Activated CD8-positive, alpha-beta memory T cell treated with anti-CD3 and anti-CD28 coated beads for 1 hour (primary cell): Measurements from ENCODE around the gene TBC1D9B.

Experiments used
- DNase-seq, 2 donors: peaks; one replicate each; pipeline ENCODE4 v3.0.0-alpha.2; 2020; ENCODE audit warnings: low read depth in 1 of 2; ENCODE audit errors: extremely low read depth in 1 of 2

TBC1D9B gene

GRCh38 chr5:179907556-179908324, at the start of gene TBC1D9B:
TSS of gene TBC1D9B (minus strand) at chr5:179907897. CDS start at chr5:179907821, 76 bp downstream.
- peak; percentile 27 to 54 for DNase-seq

GRCh38 chr5:179955630-179956029, 47.9 kb upstream of the TBC1D9B start:
- no peak for DNase-seq

- no peak for DNase-seq
Measured at GRCh38 chr5:179955062-179955461, 47.4 kb upstream of the TBC1D9B start.

- no peak for DNase-seq
Measured at GRCh38 chr5:179954434-179954833, 46.7 kb upstream of the TBC1D9B start.

GRCh38 chr5:179953987-179954386, 46.3 kb upstream of the TBC1D9B start:
- DNase-seq, result no peak

- DNase-seq, result no peak
Measured at GRCh38 chr5:179936976-179937681, 29.4 kb upstream of the TBC1D9B start.

GRCh38 chr5:179930788-179931473, 23.2 kb upstream of the TBC1D9B start:
- no peak for DNase-seq

- no peak for DNase-seq
Measured at GRCh38 chr5:179927824-179928223, 20.1 kb upstream of the TBC1D9B start.

GRCh38 chr5:179926657-179927056, 19.0 kb upstream of the TBC1D9B start:
- no peak for DNase-seq

- no peak for DNase-seq
Measured at GRCh38 chr5:179923436-179923835, 15.7 kb upstream of the TBC1D9B start.

GRCh38 chr5:179920175-179920574, 12.5 kb upstream of the TBC1D9B start:
- no peak for DNase-seq

GRCh38 chr5:179919487-179920060, 11.9 kb upstream of the TBC1D9B start:
- DNase-seq, result no peak

- no peak for DNase-seq
Measured at GRCh38 chr5:179918742-179919486, 11.2 kb upstream of the TBC1D9B start.

- DNase-seq, result no peak
Measured at GRCh38 chr5:179916523-179916922, 8.8 kb upstream of the TBC1D9B start.

- no peak for DNase-seq
Measured at GRCh38 chr5:179915406-179915935, 7.8 kb upstream of the TBC1D9B start.

GRCh38 chr5:179914032-179914755, 6.5 kb upstream of the TBC1D9B start:
- no peak for DNase-seq

- DNase-seq, result no peak
Measured at GRCh38 chr5:179913461-179913860, 5.8 kb upstream of the TBC1D9B start.

GRCh38 chr5:179912951-179913350, 5.3 kb upstream of the TBC1D9B start:
- no peak for DNase-seq

GRCh38 chr5:179912386-179912785, 4.7 kb upstream of the TBC1D9B start:
- DNase-seq, result no peak

- no peak for DNase-seq
Measured at GRCh38 chr5:179909224-179909623, 1.5 kb upstream of the TBC1D9B start.
